CD14-positive monocyte (primary cell): ENCODE data around the gene WFIKKN2. TPM values are rescaled to one million over a fixed set of nuclear protein-coding genes. Genes with fewer than 3 reads are reported as not detected.
A peak's percentile ranks its signal among the peaks of the same experiment; 100 is the strongest.

Source experiments
- DNase-seq, 3 donors: peaks; one replicate each; pipeline ENCODE4 v3.0.0-alpha.2; 2011 to 2022
- H2AFZ ChIP-seq: 2 replicates; pipeline ENCODE4 v1.6.0; 2012; ENCODE audit warnings: mild to moderate bottlenecking, low read depth, low read length, inconsistent platforms; ENCODE audit not compliant: insufficient read depth, poor library complexity, severe bottlenecking
- H3K27ac ChIP-seq, 2 donors: 1 replicate in 1 of 2; 2 replicates in 1 of 2; pipeline ENCODE4 v1.5.1; 2012 to 2013; ENCODE audit warnings: low read length in 2 of 2, control low read depth in 1 of 2, inconsistent platforms in 1 of 2, low read depth in 1 of 2, mild to moderate bottlenecking in 1 of 2
- H3K27me3 ChIP-seq, 2 donors: one replicate each; pipeline versions ENCODE4 v1.6.0 to v1.6.1; 2011 to 2013; ENCODE audit warnings: low read length in 2 of 2; ENCODE audit not compliant: control insufficient read depth in 2 of 2, insufficient read depth in 2 of 2
- H3K36me3 ChIP-seq, 2 donors: replicated peaks in 1 of 2; 1 replicate in 1 of 2; 2 replicates in 1 of 2; pipeline versions ENCODE4 v1.5.1 to v1.6.1; 2012 to 2013; ENCODE audit warnings: low read length in 2 of 2, control low read depth in 1 of 2, inconsistent platforms in 1 of 2, mild to moderate bottlenecking in 1 of 2; ENCODE audit not compliant: insufficient read depth in 2 of 2, control insufficient read depth in 1 of 2
- H3K4me1 ChIP-seq, 2 donors: 1 replicate in 1 of 2; 2 replicates in 1 of 2; pipeline versions ENCODE4 v1.5.1 to v1.6.1; 2012 to 2013; ENCODE audit warnings: low read length in 2 of 2, control low read depth in 1 of 2, inconsistent platforms in 1 of 2, mild to moderate bottlenecking in 1 of 2, moderate library complexity in 1 of 2; ENCODE audit not compliant: insufficient read depth in 2 of 2, control insufficient read depth in 1 of 2
- H3K4me2 ChIP-seq: replicated peaks from 2 replicates; pipeline ENCODE3; 2012; ENCODE audit warnings: low read length, moderate library complexity, mild to moderate bottlenecking; ENCODE audit not compliant: poor library complexity, severe bottlenecking; ENCODE audit errors: extremely low read depth
- H3K4me3 ChIP-seq, 3 experiments: fragments of 200-600 bp in 1 of 3; sonication (generic) in 1 of 3; replicated peaks in 1 of 3; 1 replicate in 2 of 3; 2 replicates in 1 of 3; pipeline ENCODE4 v1.5.1; 2011 to 2013; ENCODE audit warnings: low read length in 3 of 3, mild to moderate bottlenecking in 3 of 3, control low read depth in 2 of 3, low read depth in 2 of 3, inconsistent platforms in 1 of 3, moderate library complexity in 1 of 3
- H3K79me2 ChIP-seq: 2 replicates; pipeline ENCODE4 v1.6.0; 2012; ENCODE audit warnings: mild to moderate bottlenecking, control low read depth, inconsistent platforms, low read length, moderate library complexity; ENCODE audit not compliant: insufficient read depth
- H3K9ac ChIP-seq: 2 replicates; pipeline ENCODE4 v1.6.0; 2017; ENCODE audit warnings: low read length, mild to moderate bottlenecking; ENCODE audit not compliant: insufficient read depth, poor library complexity, severe bottlenecking
- H3K9me3 ChIP-seq, 2 donors: replicated peaks in 1 of 2; 1 replicate in 1 of 2; 2 replicates in 1 of 2; pipeline versions ENCODE4 v1.5.1 to v1.6.1; 2012 to 2013; ENCODE audit warnings: low read length in 2 of 2, control low read depth in 1 of 2; ENCODE audit not compliant: control insufficient read depth in 1 of 2, insufficient read depth in 1 of 2
- H4K20me1 ChIP-seq: 2 replicates; pipeline ENCODE4 v1.6.0; 2012; ENCODE audit warnings: mild to moderate bottlenecking, low read length, control low read depth, moderate library complexity; ENCODE audit not compliant: insufficient read depth
- H3K27ac Mint-ChIP-seq, 7 donors: one replicate each; pipeline ENCODE4 v1.8.0; 2020; ENCODE audit warnings: mild to moderate bottlenecking in 7 of 7, mixed read lengths in 7 of 7, moderate library complexity in 6 of 7, inconsistent platforms in 2 of 7
- H3K27me3 Mint-ChIP-seq, 3 donors: one replicate each; pipeline ENCODE4 v1.8.0; 2021 to 2022; ENCODE audit warnings: low read depth in 3 of 3, mild to moderate bottlenecking in 3 of 3, mixed read lengths in 3 of 3, moderate library complexity in 3 of 3, inconsistent platforms in 1 of 3
- H3K36me3 Mint-ChIP-seq, 2 donors: one replicate each; pipeline ENCODE4 v1.8.0; 2020; ENCODE audit warnings: mixed read lengths in 2 of 2, inconsistent platforms in 1 of 2, mild to moderate bottlenecking in 1 of 2
- H3K4me1 Mint-ChIP-seq: one replicate; pipeline ENCODE4 v1.8.0; 2020; ENCODE audit warnings: mild to moderate bottlenecking, mixed read lengths
- H3K4me3 Mint-ChIP-seq, 2 donors: one replicate each; pipeline ENCODE4 v1.8.0; 2020; ENCODE audit warnings: mild to moderate bottlenecking in 2 of 2, mixed read lengths in 2 of 2, moderate library complexity in 1 of 2
- H3K9me3 Mint-ChIP-seq, 7 donors: one replicate each; pipeline ENCODE4 v1.8.0; 2020 to 2022; ENCODE audit warnings: mixed read lengths in 7 of 7, mild to moderate bottlenecking in 6 of 7, moderate library complexity in 6 of 7, inconsistent platforms in 2 of 7
- CTCF ChIP-seq: fragments of 200-600 bp; IDR thresholded peaks from one replicate; pipeline ENCODE4 v1.8.0; 2022; ENCODE audit warnings: antibody characterized with exemption, mild to moderate bottlenecking
- WGBS: methylation state at CpG from one replicate; pipeline ENCODE4 v1.1.5; 2013; ENCODE audit warnings: missing lambda C conversion rate; ENCODE audit not compliant: insufficient coverage; 5-methylcytosine and 5-hydroxymethylcytosine counted together
- intact Hi-C, 2 donors: fragments of 100-400 bp; cut with micrococcal nuclease; formaldehyde crosslinking; loops; one replicate each; pipeline versions ENCODE4 v1.15.0 to v1.15.1; 2023
- polyA plus RNA-seq, 3 donors: library from polyadenylated mRNA; depleted of rRNA in 1 of 3; unstranded in 2 of 3; stranded (reverse) in 1 of 3; fragments of 300-500 nt in 2 of 3; fragments of >200 nt in 1 of 3; fragmentation: Illumina TruSeq in 2 of 3; gene quantifications; 1 replicate in 2 of 3; 2 replicates in 1 of 3; pipeline ENCODE4 v1.2.3, GENCODE V29; 2012 to 2021

WFIKKN2 gene
- polyA plus RNA-seq, 3 donors = 0.03 TPM; not detected in 2

- intact Hi-C loops = no loop called here
- Histone ChIP-seq H3K4me1 (peaks cover 37 to 51% of the 10 kb centered on the region in 2 donors), H3K36me3 (no peaks in the 10 kb centered on the region), H3K27me3 (no peaks in the 10 kb centered on the region), H4K20me1 (no peaks in the 10 kb centered on the region), H3K9me3 (no peaks in the 10 kb centered on the region), H2AFZ (peak overlapping the region; percentile 21), H3K27ac (no peak overlapping the region), H3K9ac (no peak overlapping the region), H3K79me2 (no peaks in the 10 kb centered on the region), H3K4me3 (no peak overlapping the region), H3K4me2 (no peak overlapping the region)
- Mint-ChIP-seq H3K4me1 (peaks cover 39% of the 10 kb centered on the region), H3K4me3 (no peak overlapping the region), H3K9me3 (no peaks in the 10 kb centered on the region), H3K27me3 (peaks cover 0 to 3% (median 2%) of the 10 kb centered on the region in 3 donors), H3K27ac (peak overlapping the region in 2 of 7 donors; percentile 57 to 63), H3K36me3 (peaks cover 0 to 3% of the 10 kb centered on the region in 2 donors)
- WGBS = no CpG with 5 or more reads among the region's 4 CpGs
- no peak for DNase-seq
- no peak for TF ChIP-seq CTCF
These were observed 36.0 kb downstream of the WFIKKN2 start for GRCh38 chr17:50871364-50871763.

- no peak overlapping the region for H3K4me2 ChIP-seq
- WGBS = no CpG with 5 or more reads among the region's 2 CpGs
- DNase-seq = no peak
- H3K36me3 ChIP-seq = no peaks in the 10 kb centered on the region
- no peak overlapping the region for H3K4me3 ChIP-seq
- no peaks in the 10 kb centered on the region for H4K20me1 ChIP-seq
- no peak overlapping the region for H2AFZ ChIP-seq
- H3K36me3 Mint-ChIP-seq = peaks cover 0 to 3% of the 10 kb centered on the region in 2 donors
- H3K27me3 Mint-ChIP-seq = peaks cover 0 to 3% (median 2%) of the 10 kb centered on the region in 3 donors
- H3K9me3 Mint-ChIP-seq = no peaks in the 10 kb centered on the region
- no peak for TF ChIP-seq CTCF
- H3K9me3 ChIP-seq = no peaks in the 10 kb centered on the region
- H3K4me1 ChIP-seq = peaks cover 34 to 46% of the 10 kb centered on the region in 2 donors
- H3K27ac Mint-ChIP-seq = no peak overlapping the region
- no peak overlapping the region for H3K9ac ChIP-seq
- H3K4me3 Mint-ChIP-seq = no peak overlapping the region
- H3K79me2 ChIP-seq = no peaks in the 10 kb centered on the region
- H3K4me1 Mint-ChIP-seq = peaks cover 39% of the 10 kb centered on the region
- intact Hi-C loops = no loop called here
- H3K27me3 ChIP-seq = no peaks in the 10 kb centered on the region
- H3K27ac ChIP-seq = no peak overlapping the region
These were observed 36.5 kb downstream of the WFIKKN2 start for GRCh38 chr17:50871898-50872297.
